Caco-2 (cell line): ENCODE data around the gene HSD17B8. TPM values are rescaled to one million over a fixed set of nuclear protein-coding genes. Genes with fewer than 3 reads are reported as not detected.

Source experiments
- BruUV-seq: library from RNA; stranded (reverse); fragments of 400-500 nt; replicated peaks from 2 replicates; lab custom pipeline; 2021; lab: Mats Ljungman, UMichigan
- CTCF ChIA-PET: fragments of 300-600 bp; sonication (Branson Sonifier 250); formaldehyde crosslinking; loops from one replicate; lab custom pipeline; 2022; ENCODE audit warnings: antibody characterized with exemption; lab: Charles Lee
- POLR2A ChIA-PET: fragments of 300-600 bp; sonication (Branson Sonifier 250); formaldehyde crosslinking; loops from one replicate; lab custom pipeline; 2022; ENCODE audit warnings: antibody characterized with exemption; lab: Charles Lee
- DNase-seq, 2 experiments: peaks; one replicate each; pipeline versions ENCODE4 v3.0.0 to v3.0.0-alpha.2; 2020 to 2022
- H3K27me3 ChIP-seq: replicated peaks from 2 replicates; pipeline ENCODE4 v1.6.0; 2011; ENCODE audit warnings: low read length; ENCODE audit not compliant: control insufficient read depth, insufficient read depth
- H3K36me3 ChIP-seq: 2 replicates; pipeline ENCODE4 v1.5.1; 2011; ENCODE audit warnings: low read length; ENCODE audit not compliant: control insufficient read depth, insufficient read depth
- H3K4me1 ChIP-seq: fragments of 250-450 bp; sonication (Bioruptor Pico); 2 replicates; pipeline ENCODE4 v1.5.1; 2020; ENCODE audit warnings: mild to moderate bottlenecking
- H3K4me3 ChIP-seq: 2 replicates; pipeline ENCODE4 v1.5.1; 2011; ENCODE audit warnings: low read depth, mild to moderate bottlenecking, control low read depth, low read length
- H3K9me3 ChIP-seq: fragments of 250-450 bp; sonication (Bioruptor Pico); 2 replicates; pipeline ENCODE4 v1.5.1; 2020; ENCODE audit warnings: mild to moderate bottlenecking, moderate library complexity
- H3K27ac Mint-ChIP-seq: one replicate; pipeline ENCODE4 v1.8.0; 2022; ENCODE audit warnings: mixed read lengths; ENCODE audit not compliant: unreplicated experiment
- H3K27me3 Mint-ChIP-seq: one replicate; pipeline ENCODE4 v1.8.0; 2022; ENCODE audit warnings: mixed read lengths; ENCODE audit not compliant: insufficient read depth, unreplicated experiment
- H3K36me3 Mint-ChIP-seq: one replicate; pipeline ENCODE4 v1.8.0; 2022; ENCODE audit warnings: mild to moderate bottlenecking, mixed read lengths; ENCODE audit not compliant: insufficient read depth, unreplicated experiment
- H3K4me1 Mint-ChIP-seq: one replicate; pipeline ENCODE4 v1.8.0; 2022; ENCODE audit warnings: low read depth, mixed read lengths; ENCODE audit not compliant: unreplicated experiment
- H3K4me3 Mint-ChIP-seq: one replicate; pipeline ENCODE4 v1.8.0; 2022; ENCODE audit warnings: mild to moderate bottlenecking, moderate library complexity, mixed read lengths; ENCODE audit not compliant: unreplicated experiment
- H3K9me3 Mint-ChIP-seq: one replicate; pipeline ENCODE4 v1.8.0; 2022; ENCODE audit warnings: mixed read lengths; ENCODE audit not compliant: unreplicated experiment
- CTCF ChIP-seq, 2 experiments: fragments of 200-600 bp in 1 of 2; IDR thresholded peaks; 1 replicate in 1 of 2; 2 replicates in 1 of 2; pipeline versions ENCODE4 v1.5.1 to v1.8.0; 2011 to 2022; ENCODE audit warnings: antibody characterized with exemption in 1 of 2, control low read depth in 1 of 2, inconsistent platforms in 1 of 2, low read depth in 1 of 2, low read length in 1 of 2, mild to moderate bottlenecking in 1 of 2, moderate library complexity in 1 of 2; ENCODE audit not compliant: insufficient read depth in 1 of 2, severe bottlenecking in 1 of 2, unreplicated experiment in 1 of 2
- intact Hi-C: fragments of 100-400 bp; cut with micrococcal nuclease; formaldehyde crosslinking; loops from one replicate; pipeline ENCODE4 v1.10.0; 2022; ENCODE audit not compliant: unreplicated experiment
- total RNA-seq: library from RNA; stranded (reverse); gene quantifications from 2 replicates; pipeline ENCODE4 v1.2.3, GENCODE V29; 2022

The HSD17B8 gene
- total RNA-seq, 1 experiment from 2014 or later: 10.0 TPM

- CTCF ChIA-PET: no interaction called here
- peaks cover 16% of the 10 kb centered on the region for H3K27me3 Mint-ChIP-seq
- H3K27me3 ChIP-seq: no peaks in the 10 kb centered on the region
Observed at GRCh38 chr6:33175436-33176069, 28.9 kb upstream of the HSD17B8 start.

GRCh38 chr6:33176906-33177305 lies 27.5 kb upstream of the HSD17B8 start:
- no peak for DNase-seq
- Histone ChIP-seq H3K36me3 (no peaks in the 10 kb centered on the region), H3K27me3 (no peaks in the 10 kb centered on the region), H3K4me3 (no peak overlapping the region), H3K4me1 (no peaks in the 10 kb centered on the region), H3K9me3 (no peaks in the 10 kb centered on the region)
- intact Hi-C loops: no loop called here
- BruUV-seq: no TSS peak
- ChIA-PET CTCF (no interaction called here), POLR2A (interaction anchor here (0.6 kb wide), 1 partner anchor 1218 kb away, joined by 11 read pairs; no protein-coding TSS in a partner anchor)
- no peak for TF ChIP-seq CTCF (IDR thresholded peaks at IDR 0.05; ENCODE audit: insufficient read depth in 1 of 2, low read depth in 1 of 2, low read length in 1 of 2, severe bottlenecking in 1 of 2, unreplicated experiment in 1 of 2)
- H3K36me3 Mint-ChIP-seq: no peaks in the 10 kb centered on the region
- no peak overlapping the region for H3K4me3 Mint-ChIP-seq
- H3K27ac Mint-ChIP-seq: no peak overlapping the region
- peaks cover 16% of the 10 kb centered on the region for H3K27me3 Mint-ChIP-seq
- H3K4me1 Mint-ChIP-seq: no peaks in the 10 kb centered on the region
- H3K9me3 Mint-ChIP-seq: no peaks in the 10 kb centered on the region

More at GRCh38 chr6:33175436-33176069, 28.9 kb upstream of the HSD17B8 start:
- no peak overlapping the region for H3K4me3 Mint-ChIP-seq
- Histone ChIP-seq H3K4me1 (no peaks in the 10 kb centered on the region), H3K4me3 (no peak overlapping the region), H3K36me3 (no peaks in the 10 kb centered on the region), H3K9me3 (no peaks in the 10 kb centered on the region)
- H3K27ac Mint-ChIP-seq: no peak overlapping the region
- intact Hi-C loops: no loop called here
- no peaks in the 10 kb centered on the region for H3K36me3 Mint-ChIP-seq
- peak in 1 of 2 experiments; percentile 32 for DNase-seq
- H3K9me3 Mint-ChIP-seq: no peaks in the 10 kb centered on the region
- no TSS peak for BruUV-seq
- H3K4me1 Mint-ChIP-seq: no peaks in the 10 kb centered on the region
- POLR2A ChIA-PET: no interaction called here
- TF ChIP-seq CTCF (IDR thresholded peaks at IDR 0.05; ENCODE audit: insufficient read depth in 1 of 2, low read depth in 1 of 2, low read length in 1 of 2, severe bottlenecking in 1 of 2, unreplicated experiment in 1 of 2): peak in 1 of 2 experiments; percentile 38

- intact Hi-C loops: no loop called here
- Mint-ChIP-seq H3K27ac (no peak overlapping the region), H3K4me1 (no peaks in the 10 kb centered on the region), H3K27me3 (peaks cover 16% of the 10 kb centered on the region), H3K36me3 (no peaks in the 10 kb centered on the region), H3K9me3 (peaks cover 4% of the 10 kb centered on the region), H3K4me3 (no peak overlapping the region)
- BruUV-seq: no TSS peak
- no peak for TF ChIP-seq CTCF (IDR thresholded peaks at IDR 0.05; ENCODE audit: insufficient read depth in 1 of 2, low read depth in 1 of 2, low read length in 1 of 2, severe bottlenecking in 1 of 2, unreplicated experiment in 1 of 2)
- ChIA-PET CTCF (no interaction called here), POLR2A (interaction anchor here (0.6 kb wide), 1 partner anchor 1218 kb away, joined by 11 read pairs; no protein-coding TSS in a partner anchor)
- no peaks in the 10 kb centered on the region for H3K27me3 ChIP-seq
- H3K36me3 ChIP-seq: no peaks in the 10 kb centered on the region
- no peak overlapping the region for H3K4me3 ChIP-seq
- no peaks in the 10 kb centered on the region for H3K4me1 ChIP-seq
- DNase-seq: no peak
- H3K9me3 ChIP-seq: no peaks in the 10 kb centered on the region
Observed at GRCh38 chr6:33177552-33178446, 26.7 kb upstream of the HSD17B8 start.
